MM.1S (cell line): ENCODE results near the gene NYAP1.

Experiments
- DNase-seq: peaks from one replicate; pipeline ENCODE4 v3.0.0-alpha.2; 2015
- H2AFZ ChIP-seq: fragments of 300-600 bp; sonication (generic); 2 replicates; pipeline ENCODE4 v1.6.0; 2016; ENCODE audit warnings: antibody characterized with exemption, low read length
- H3F3A ChIP-seq: fragments of 300-600 bp; sonication (generic); 2 replicates; pipeline ENCODE4 v1.6.1; 2016; ENCODE audit warnings: mild to moderate bottlenecking, antibody characterized with exemption, low read length, moderate library complexity, mixed read lengths; ENCODE audit not compliant: insufficient read depth
- H3K27ac ChIP-seq: fragments of 300-600 bp; sonication (generic); 2 replicates; pipeline ENCODE4 v1.5.1; 2016; ENCODE audit warnings: mild to moderate bottlenecking, low read length
- H3K27me3 ChIP-seq: fragments of 300-600 bp; sonication (generic); replicated peaks from 2 replicates; pipeline ENCODE4 v1.6.0; 2016; ENCODE audit warnings: low read length; ENCODE audit not compliant: insufficient read depth
- H3K36me3 ChIP-seq: fragments of 300-600 bp; sonication (generic); replicated peaks from 2 replicates; pipeline ENCODE4 v1.6.1; 2016; ENCODE audit warnings: mild to moderate bottlenecking, low read length, mixed read lengths; ENCODE audit not compliant: insufficient read depth
- H3K4me1 ChIP-seq: fragments of 300-600 bp; sonication (generic); 2 replicates; pipeline ENCODE4 v1.6.1; 2016; ENCODE audit warnings: low read length, mixed read lengths
- H3K4me2 ChIP-seq: fragments of 300-600 bp; sonication (generic); 2 replicates; pipeline ENCODE4 v1.6.0; 2016; ENCODE audit warnings: low read depth, low read length
- H3K4me3 ChIP-seq: fragments of 300-600 bp; sonication (generic); 2 replicates; pipeline ENCODE4 v1.5.1; 2016; ENCODE audit warnings: low read length, mixed read lengths
- H3K79me2 ChIP-seq: fragments of 300-600 bp; sonication (generic); 2 replicates; pipeline ENCODE4 v1.6.1; 2016; ENCODE audit warnings: mixed run types, low read length, mixed read lengths
- H3K9ac ChIP-seq: fragments of 300-600 bp; sonication (generic); 2 replicates; pipeline ENCODE4 v1.6.1; 2016; ENCODE audit warnings: low read length, mixed read lengths
- H3K9me2 ChIP-seq: fragments of 300-600 bp; sonication (generic); replicated peaks from 2 replicates; pipeline ENCODE4 v1.6.1; 2016; ENCODE audit warnings: mild to moderate bottlenecking, low read length, mixed read lengths; ENCODE audit not compliant: insufficient read depth
- H3K9me3 ChIP-seq: fragments of 300-600 bp; sonication (generic); replicated peaks from 2 replicates; pipeline ENCODE4 v1.6.1; 2016; ENCODE audit warnings: mild to moderate bottlenecking, low read length, mixed read lengths; ENCODE audit not compliant: insufficient read depth
- H4K20me1 ChIP-seq: fragments of 300-600 bp; sonication (generic); 2 replicates; pipeline ENCODE4 v1.6.1; 2016; ENCODE audit warnings: mild to moderate bottlenecking, low read length, moderate library complexity, mixed read lengths; ENCODE audit not compliant: insufficient read depth
- EZH2 ChIP-seq: fragments of 300-600 bp; sonication (generic); optimal IDR thresholded peaks from 2 replicates; pipeline ENCODE3; 2017; ENCODE audit warnings: low read depth, mild to moderate bottlenecking, antibody characterized with exemption, low read length, mixed read lengths
- EZH2phosphoT487 ChIP-seq: fragments of 300-600 bp; sonication (generic); IDR thresholded peaks from 2 replicates; pipeline ENCODE4 v1.6.1; 2018; ENCODE audit warnings: antibody characterized with exemption, low read length
- TF ChIP-seq, protein P1 (sequence below): fragments of 300-600 bp; sonication (generic); IDR thresholded peaks from 2 replicates; pipeline ENCODE4 v1.5.1; 2016; ENCODE audit warnings: antibody characterized with exemption, low read length, mixed read lengths

NYAP1 gene

GRCh38 chr7:100543586-100543985, 59.9 kb downstream of the NYAP1 start:
- H3K9me2 ChIP-seq: no peaks in the 10 kb centered on the region
- H3K9ac ChIP-seq: no peak overlapping the region
- H3K36me3 ChIP-seq: no peaks in the 10 kb centered on the region
- H3K4me3 ChIP-seq: no peak overlapping the region
- H3K9me3 ChIP-seq: no peaks in the 10 kb centered on the region
- H3K27me3 ChIP-seq: no peaks in the 10 kb centered on the region
- H3F3A ChIP-seq: peaks cover under 1% of the 10 kb centered on the region; the same call in 1 of the 2 replicates
- H3K4me2 ChIP-seq: no peak overlapping the region
- H2AFZ ChIP-seq: no peak overlapping the region
- peaks cover 4% of the 10 kb centered on the region; the same call in 1 of the 2 replicates for H3K4me1 ChIP-seq
- no peaks in the 10 kb centered on the region for H4K20me1 ChIP-seq
- 0 out of 2 replicates have a peak, but pooled peaks cover 5% of the 10 kb centered on the region for H3K79me2 ChIP-seq
- no peak overlapping the region for H3K27ac ChIP-seq
- DNase-seq: no peak
- TF ChIP-seq EZH2phosphoT487 (no peak), EZH2 (no peak)
- TF ChIP-seq, protein P1, sequence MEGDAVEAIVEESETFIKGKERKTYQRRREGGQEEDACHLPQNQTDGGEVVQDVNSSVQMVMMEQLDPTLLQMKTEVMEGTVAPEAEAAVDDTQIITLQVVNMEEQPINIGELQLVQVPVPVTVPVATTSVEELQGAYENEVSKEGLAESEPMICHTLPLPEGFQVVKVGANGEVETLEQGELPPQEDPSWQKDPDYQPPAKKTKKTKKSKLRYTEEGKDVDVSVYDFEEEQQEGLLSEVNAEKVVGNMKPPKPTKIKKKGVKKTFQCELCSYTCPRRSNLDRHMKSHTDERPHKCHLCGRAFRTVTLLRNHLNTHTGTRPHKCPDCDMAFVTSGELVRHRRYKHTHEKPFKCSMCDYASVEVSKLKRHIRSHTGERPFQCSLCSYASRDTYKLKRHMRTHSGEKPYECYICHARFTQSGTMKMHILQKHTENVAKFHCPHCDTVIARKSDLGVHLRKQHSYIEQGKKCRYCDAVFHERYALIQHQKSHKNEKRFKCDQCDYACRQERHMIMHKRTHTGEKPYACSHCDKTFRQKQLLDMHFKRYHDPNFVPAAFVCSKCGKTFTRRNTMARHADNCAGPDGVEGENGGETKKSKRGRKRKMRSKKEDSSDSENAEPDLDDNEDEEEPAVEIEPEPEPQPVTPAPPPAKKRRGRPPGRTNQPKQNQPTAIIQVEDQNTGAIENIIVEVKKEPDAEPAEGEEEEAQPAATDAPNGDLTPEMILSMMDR: no peak

- Histone ChIP-seq H3K9ac (no peak overlapping the region), H3K9me2 (no peaks in the 10 kb centered on the region), H3K27ac (no peak overlapping the region), H2AFZ (no peak overlapping the region), H3K9me3 (no peaks in the 10 kb centered on the region), H3K4me3 (no peak overlapping the region), H3F3A (no peaks in the 10 kb centered on the region), H3K79me2 (0 out of 2 replicates have a peak, but pooled peaks cover 5% of the 10 kb centered on the region), H3K36me3 (no peaks in the 10 kb centered on the region), H3K4me2 (no peak overlapping the region), H3K27me3 (no peaks in the 10 kb centered on the region), H4K20me1 (no peaks in the 10 kb centered on the region), H3K4me1 (peaks cover 4% of the 10 kb centered on the region; the same call in 1 of the 2 replicates)
- DNase-seq: no peak
- TF ChIP-seq EZH2: no peak
- TF ChIP-seq, protein P1: no peak
- TF ChIP-seq EZH2phosphoT487: no peak
Measured at GRCh38 chr7:100544386-100544785, 60.7 kb downstream of the NYAP1 start.
